HAP-1 (cell line): ENCODE results near the gene HMGN4.

ENCODE experiments used
- DNase-seq, 2 experiments: peaks; one replicate each; pipeline ENCODE4 v3.0.0-alpha.2; 2016 to 2020; ENCODE audit warnings: low spot score in 2 of 2
- H3K27me3 ChIP-seq: fragments of 250-450 bp; sonication (Bioruptor Pico); 2 replicates; pipeline ENCODE4 v1.5.1; 2020; ENCODE audit warnings: low read depth, mild to moderate bottlenecking, moderate library complexity
- H3K36me3 ChIP-seq: fragments of 250-450 bp; sonication (Bioruptor Pico); replicated peaks from 2 replicates; pipeline ENCODE4 v1.5.1; 2020; ENCODE audit warnings: mild to moderate bottlenecking
- H3K4me1 ChIP-seq: fragments of 250-450 bp; sonication (Bioruptor Pico); 2 replicates; pipeline ENCODE4 v1.5.1; 2020; ENCODE audit warnings: mild to moderate bottlenecking
- H3K4me3 ChIP-seq: fragments of 250-450 bp; sonication (Bioruptor Pico); 2 replicates; pipeline ENCODE4 v1.5.1; 2020; ENCODE audit warnings: mild to moderate bottlenecking, moderate library complexity
- H3K9me3 ChIP-seq: fragments of 250-450 bp; sonication (Bioruptor Pico); 2 replicates; pipeline ENCODE4 v1.5.1; 2020; ENCODE audit warnings: mild to moderate bottlenecking, moderate library complexity
- in situ Hi-C: fragments of 300-500 bp; cut with MboI; formaldehyde crosslinking; loops from 3 replicates; pipeline ENCODE4 v1.14.3; 2020; ENCODE audit warnings: low sequenced_read_pairs, inconsistent platforms, mixed read lengths

HMGN4 gene

GRCh38 chr6:26550250-26550993 lies 12.3 kb downstream of the HMGN4 start:
- H3K36me3 ChIP-seq, result peaks cover 10% of the 10 kb centered on the region
- H3K9me3 ChIP-seq, result no peaks in the 10 kb centered on the region
- in situ Hi-C loops, result no loop called here
- no peaks in the 10 kb centered on the region for H3K27me3 ChIP-seq
- peaks cover 11% of the 10 kb centered on the region for H3K4me1 ChIP-seq
- H3K4me3 ChIP-seq, result peak overlapping the region; percentile 24
- peak in 1 of 2 experiments; percentile 75 for DNase-seq

- in situ Hi-C loops, result no loop called here
- Histone ChIP-seq H3K27me3 (no peaks in the 10 kb centered on the region), H3K4me3 (no peak overlapping the region), H3K36me3 (no peaks in the 10 kb centered on the region), H3K9me3 (no peaks in the 10 kb centered on the region), H3K4me1 (peaks cover 11% of the 10 kb centered on the region)
- no peak for DNase-seq
Observed at GRCh38 chr6:26552205-26552604, 14.0 kb downstream of the HMGN4 start.

- Histone ChIP-seq H3K4me1 (peaks cover 11% of the 10 kb centered on the region), H3K36me3 (no peaks in the 10 kb centered on the region), H3K27me3 (no peaks in the 10 kb centered on the region), H3K4me3 (peak overlapping the region; percentile 40), H3K9me3 (no peaks in the 10 kb centered on the region)
- in situ Hi-C loops, result no loop called here
- DNase-seq, result peak in 1 of 2 experiments; percentile 60
Observed at GRCh38 chr6:26552640-26553188, 14.5 kb downstream of the HMGN4 start.

GRCh38 chr6:26553264-26553634 lies 15.1 kb downstream of the HMGN4 start:
- peak; percentile 66 to 83 for DNase-seq
- in situ Hi-C loops, result no loop called here

GRCh38 chr6:26553635-26554446 lies 15.7 kb downstream of the HMGN4 start:
- in situ Hi-C loops, result no loop called here
- peak; percentile 86 for DNase-seq
- H3K4me1 ChIP-seq, result peaks cover 11% of the 10 kb centered on the region
- H3K9me3 ChIP-seq, result no peaks in the 10 kb centered on the region
- peak overlapping the region; percentile 40 for H3K4me3 ChIP-seq
- H3K36me3 ChIP-seq, result no peaks in the 10 kb centered on the region
- no peaks in the 10 kb centered on the region for H3K27me3 ChIP-seq

More at GRCh38 chr6:26553264-26553634, 15.1 kb downstream of the HMGN4 start:
- H3K27me3 ChIP-seq, result no peaks in the 10 kb centered on the region
- peaks cover 11% of the 10 kb centered on the region for H3K4me1 ChIP-seq
- H3K9me3 ChIP-seq, result no peaks in the 10 kb centered on the region
- no peaks in the 10 kb centered on the region for H3K36me3 ChIP-seq
- H3K4me3 ChIP-seq, result peak overlapping the region; percentile 40

- no peak for DNase-seq
- Histone ChIP-seq H3K4me1 (peaks cover 11% of the 10 kb centered on the region), H3K4me3 (peak overlapping the region; percentile 40), H3K27me3 (no peaks in the 10 kb centered on the region), H3K9me3 (no peaks in the 10 kb centered on the region), H3K36me3 (no peaks in the 10 kb centered on the region)
- in situ Hi-C loops, result no loop called here
Observed at GRCh38 chr6:26554447-26554696, 16.2 kb downstream of the HMGN4 start.

- no peaks in the 10 kb centered on the region for H3K27me3 ChIP-seq
- no peaks in the 10 kb centered on the region for H3K9me3 ChIP-seq
- peak overlapping the region; percentile 40 for H3K4me3 ChIP-seq
- DNase-seq, result peak; percentile 62 to 81
- in situ Hi-C loops, result no loop called here
- no peaks in the 10 kb centered on the region for H3K36me3 ChIP-seq
- peaks cover 11% of the 10 kb centered on the region for H3K4me1 ChIP-seq
Observed at GRCh38 chr6:26554697-26555504, 16.7 kb downstream of the HMGN4 start.

GRCh38 chr6:26555505-26556262 lies 17.5 kb downstream of the HMGN4 start:
- DNase-seq, result peak; percentile 53 to 57
- Histone ChIP-seq H3K27me3 (no peaks in the 10 kb centered on the region), H3K4me1 (peaks cover 8% of the 10 kb centered on the region), H3K4me3 (peak overlapping the region; percentile 40), H3K9me3 (no peaks in the 10 kb centered on the region), H3K36me3 (no peaks in the 10 kb centered on the region)
- in situ Hi-C loops, result no loop called here

- Histone ChIP-seq H3K4me1 (peaks cover 8% of the 10 kb centered on the region), H3K36me3 (no peaks in the 10 kb centered on the region), H3K4me3 (peak overlapping the region; percentile 40), H3K9me3 (no peaks in the 10 kb centered on the region), H3K27me3 (no peaks in the 10 kb centered on the region)
- in situ Hi-C loops, result no loop called here
- peak; percentile 85 to 97 for DNase-seq
Observed at GRCh38 chr6:26556263-26557070, 18.3 kb downstream of the HMGN4 start.

GRCh38 chr6:26561533-26562466 lies 23.6 kb downstream of the HMGN4 start:
- DNase-seq, result no peak
- H3K36me3 ChIP-seq, result no peaks in the 10 kb centered on the region
- H3K4me3 ChIP-seq, result no peak overlapping the region
- no peaks in the 10 kb centered on the region for H3K27me3 ChIP-seq
- in situ Hi-C loops, result no loop called here
- no peaks in the 10 kb centered on the region for H3K4me1 ChIP-seq
- H3K9me3 ChIP-seq, result no peaks in the 10 kb centered on the region; the same call in 1 of the 2 replicates

GRCh38 chr6:26563488-26563887 lies 25.3 kb downstream of the HMGN4 start:
- no peaks in the 10 kb centered on the region for H3K4me1 ChIP-seq
- DNase-seq, result no peak
- H3K4me3 ChIP-seq, result no peak overlapping the region
- no peaks in the 10 kb centered on the region for H3K27me3 ChIP-seq
- in situ Hi-C loops, result no loop called here
- H3K9me3 ChIP-seq, result no peaks in the 10 kb centered on the region; the same call in 1 of the 2 replicates
- no peaks in the 10 kb centered on the region for H3K36me3 ChIP-seq
